Measurements from ENCODE around the gene FDXR. TPM values are rescaled to one million over a fixed set of nuclear protein-coding genes. Genes with fewer than 3 reads are reported as not detected.

FDXR gene
- polyA plus RNA-seq, 3 donors = 2.5 to 7.3 (median 6.2) TPM

- Histone ChIP-seq H3K27me3 (ENCODE audit: control insufficient read depth in 2 of 2, insufficient read depth in 2 of 2, low read length in 2 of 2) (peaks cover 15 to 45% of the 10 kb centered on the region in 2 donors), H3K36me3 (replicated peaks in 1 of 2; ENCODE audit: control insufficient read depth in 1 of 2, insufficient read depth in 2 of 2, low read length in 2 of 2) (no peaks in the 10 kb centered on the region), H4K20me1 (ENCODE audit: insufficient read depth, low read length) (no peaks in the 10 kb centered on the region), H3K4me3 (replicated peaks in 1 of 3; ENCODE audit: low read depth in 2 of 3, low read length in 3 of 3) (no peak overlapping the region), H2AFZ (ENCODE audit: insufficient read depth, low read depth, low read length, poor library complexity, severe bottlenecking) (no peak overlapping the region), H3K4me1 (ENCODE audit: control insufficient read depth in 1 of 2, insufficient read depth in 2 of 2, low read length in 2 of 2) (peaks cover 43 to 61% of the 10 kb centered on the region in 2 donors), H3K27ac (ENCODE audit: low read depth in 1 of 2, low read length in 2 of 2) (no peak overlapping the region), H3K9me3 (replicated peaks in 1 of 2; ENCODE audit: control insufficient read depth in 1 of 2, insufficient read depth in 1 of 2, low read length in 2 of 2) (peaks cover 0 to 7% of the 10 kb centered on the region in 2 donors), H3K4me2 (replicated peaks; ENCODE audit: extremely low read depth, low read length, poor library complexity, severe bottlenecking) (no peak overlapping the region), H3K79me2 (ENCODE audit: insufficient read depth, low read length) (no peaks in the 10 kb centered on the region), H3K9ac (ENCODE audit: insufficient read depth, low read length, poor library complexity, severe bottlenecking) (no peak overlapping the region)
- TF ChIP-seq CTCF (IDR thresholded peaks at IDR 0.05) = peak; percentile 36
- 67% methylated on average over 65 of the region's 67 CpGs for WGBS (ENCODE audit: insufficient coverage)
- H3K4me3 Mint-ChIP-seq = peak overlapping the region in 1 of 2 donors; percentile 63
- H3K4me1 Mint-ChIP-seq = peaks cover 42% of the 10 kb centered on the region
- H3K36me3 Mint-ChIP-seq = peaks cover 0 to 3% of the 10 kb centered on the region in 2 donors
- no peak for DNase-seq
- peaks cover 36 to 56% (median 44%) of the 10 kb centered on the region in 3 donors for H3K27me3 Mint-ChIP-seq (ENCODE audit: low read depth in 3 of 3)
- intact Hi-C loops (cut with micrococcal nuclease) = no loop called here
- H3K9me3 Mint-ChIP-seq = peaks cover 0 to 8% (median 0%) of the 10 kb centered on the region in 7 donors
- H3K27ac Mint-ChIP-seq = no peak overlapping the region
Observed at GRCh38 chr17:74919440-74920305, 46.9 kb upstream of the FDXR start.

GRCh38 chr17:74918906-74919305 lies 46.1 kb upstream of the FDXR start:
- Mint-ChIP-seq H3K9me3 (peaks cover 2 to 10% (median 4%) of the 10 kb centered on the region in 7 donors), H3K27ac (peak overlapping the region in 1 of 7 donors; percentile 50), H3K4me1 (peaks cover 36% of the 10 kb centered on the region), H3K4me3 (peak overlapping the region in 1 of 2 donors; percentile 46), H3K36me3 (peaks cover 0 to 3% of the 10 kb centered on the region in 2 donors), H3K27me3 (ENCODE audit: low read depth in 3 of 3) (peaks cover 39 to 51% (median 43%) of the 10 kb centered on the region in 3 donors)
- intact Hi-C loops (cut with micrococcal nuclease) = no loop called here
- Histone ChIP-seq H3K27me3 (ENCODE audit: control insufficient read depth in 2 of 2, insufficient read depth in 2 of 2, low read length in 2 of 2) (peaks cover 15 to 42% of the 10 kb centered on the region in 2 donors), H3K36me3 (replicated peaks in 1 of 2; ENCODE audit: control insufficient read depth in 1 of 2, insufficient read depth in 2 of 2, low read length in 2 of 2) (no peaks in the 10 kb centered on the region), H2AFZ (ENCODE audit: insufficient read depth, low read depth, low read length, poor library complexity, severe bottlenecking) (no peak overlapping the region), H3K9ac (ENCODE audit: insufficient read depth, low read length, poor library complexity, severe bottlenecking) (no peak overlapping the region), H3K9me3 (replicated peaks in 1 of 2; ENCODE audit: control insufficient read depth in 1 of 2, insufficient read depth in 1 of 2, low read length in 2 of 2) (peaks cover 3 to 7% of the 10 kb centered on the region in 2 donors), H4K20me1 (ENCODE audit: insufficient read depth, low read length) (no peaks in the 10 kb centered on the region), H3K4me2 (replicated peaks; ENCODE audit: extremely low read depth, low read length, poor library complexity, severe bottlenecking) (no peak overlapping the region), H3K4me1 (ENCODE audit: control insufficient read depth in 1 of 2, insufficient read depth in 2 of 2, low read length in 2 of 2) (peaks cover 35 to 53% of the 10 kb centered on the region in 2 donors), H3K4me3 (replicated peaks in 1 of 3; ENCODE audit: low read depth in 2 of 3, low read length in 3 of 3) (no peak overlapping the region), H3K27ac (ENCODE audit: low read depth in 1 of 2, low read length in 2 of 2) (no peak overlapping the region), H3K79me2 (ENCODE audit: insufficient read depth, low read length) (no peaks in the 10 kb centered on the region)
- no peak for TF ChIP-seq CTCF (IDR thresholded peaks at IDR 0.05)
- WGBS (ENCODE audit: insufficient coverage) = 100% methylated on average over 1 of the region's 5 CpGs
- DNase-seq = no peak
